Activated CD4-positive, alpha-beta T cell treated with anti-CD3 and anti-CD28 coated beads, Interleukin-2, amount 10 ng/mL, durations not matched to agents 7 days and 5 days (primary cell): ENCODE data around the gene CEACAM6. TPM values are rescaled to one million over a fixed set of nuclear protein-coding genes. Genes with fewer than 3 reads are reported as not detected.

Source experiments
- CTCF ChIA-PET: fragments of 350-600 bp; sonication (Branson Sonifier 250); formaldehyde crosslinking; loops from one replicate; lab custom pipeline; 2021; ENCODE audit warnings: antibody characterized with exemption; lab: Charles Lee
- POLR2A ChIA-PET: fragments of 350-600 bp; sonication (Branson Sonifier 250); formaldehyde crosslinking; loops from one replicate; lab custom pipeline; 2021; ENCODE audit warnings: antibody characterized with exemption; lab: Charles Lee
- DNase-seq: peaks from one replicate; pipeline ENCODE4 v3.0.0-alpha.2; 2020
- H3K27ac Mint-ChIP-seq: one replicate; pipeline ENCODE4 v1.8.0; 2021; ENCODE audit warnings: mild to moderate bottlenecking, moderate library complexity, mixed read lengths
- H3K27me3 Mint-ChIP-seq: one replicate; pipeline ENCODE4 v1.8.0; 2021; ENCODE audit warnings: mixed read lengths
- H3K36me3 Mint-ChIP-seq: one replicate; pipeline ENCODE4 v1.8.0; 2021; ENCODE audit warnings: low read depth, mixed read lengths
- H3K4me1 Mint-ChIP-seq: one replicate; pipeline ENCODE4 v1.8.0; 2021; ENCODE audit warnings: mixed read lengths
- H3K4me3 Mint-ChIP-seq: one replicate; pipeline ENCODE4 v1.8.0; 2021; ENCODE audit warnings: mild to moderate bottlenecking, moderate library complexity, mixed read lengths
- H3K9me3 Mint-ChIP-seq: one replicate; pipeline ENCODE4 v1.8.0; 2021; ENCODE audit warnings: mixed read lengths
- total RNA-seq, 2 experiments: library from RNA; stranded (reverse); gene quantifications; one replicate each; pipeline ENCODE4 v1.2.3, GENCODE V29; 2021

CEACAM6 gene
- total RNA-seq, 2 experiments from 2014 or later = not detected

DNA sequence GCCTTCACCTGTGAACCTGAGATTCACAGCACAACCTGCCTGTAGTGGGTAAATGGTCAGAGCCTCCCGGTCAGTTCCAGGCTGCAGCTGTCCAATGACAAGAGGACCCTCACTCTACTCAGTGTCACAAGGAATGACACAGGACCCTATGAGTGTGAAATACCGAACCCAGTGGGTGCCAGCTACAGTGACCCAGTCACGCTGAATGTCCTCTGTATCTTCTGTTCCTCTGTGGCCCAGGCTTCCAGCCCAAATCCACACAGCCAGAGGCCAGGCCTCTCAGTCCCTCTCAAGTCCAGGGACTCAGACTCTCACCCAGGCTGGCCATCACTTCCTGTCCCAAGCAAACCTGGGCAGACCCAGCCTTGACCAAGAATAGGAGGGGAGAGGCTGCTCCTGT lies 51.8 kb downstream of the CEACAM6 start:
- Mint-ChIP-seq H3K27ac (no peak overlapping the region), H3K9me3 (no peaks in the 10 kb centered on the region), H3K4me1 (peaks cover 17% of the 10 kb centered on the region), H3K27me3 (peaks cover 9% of the 10 kb centered on the region), H3K36me3 (no peaks in the 10 kb centered on the region), H3K4me3 (no peak overlapping the region)
- POLR2A ChIA-PET = no interaction called here
- DNase-seq = no peak
- CTCF ChIA-PET = interaction anchor here (0.7 to 1.0 kb wide), 2 partner anchors 12 to 14 kb away, joined by 3 to 4 read pairs; no protein-coding TSS in a partner anchor

DNA sequence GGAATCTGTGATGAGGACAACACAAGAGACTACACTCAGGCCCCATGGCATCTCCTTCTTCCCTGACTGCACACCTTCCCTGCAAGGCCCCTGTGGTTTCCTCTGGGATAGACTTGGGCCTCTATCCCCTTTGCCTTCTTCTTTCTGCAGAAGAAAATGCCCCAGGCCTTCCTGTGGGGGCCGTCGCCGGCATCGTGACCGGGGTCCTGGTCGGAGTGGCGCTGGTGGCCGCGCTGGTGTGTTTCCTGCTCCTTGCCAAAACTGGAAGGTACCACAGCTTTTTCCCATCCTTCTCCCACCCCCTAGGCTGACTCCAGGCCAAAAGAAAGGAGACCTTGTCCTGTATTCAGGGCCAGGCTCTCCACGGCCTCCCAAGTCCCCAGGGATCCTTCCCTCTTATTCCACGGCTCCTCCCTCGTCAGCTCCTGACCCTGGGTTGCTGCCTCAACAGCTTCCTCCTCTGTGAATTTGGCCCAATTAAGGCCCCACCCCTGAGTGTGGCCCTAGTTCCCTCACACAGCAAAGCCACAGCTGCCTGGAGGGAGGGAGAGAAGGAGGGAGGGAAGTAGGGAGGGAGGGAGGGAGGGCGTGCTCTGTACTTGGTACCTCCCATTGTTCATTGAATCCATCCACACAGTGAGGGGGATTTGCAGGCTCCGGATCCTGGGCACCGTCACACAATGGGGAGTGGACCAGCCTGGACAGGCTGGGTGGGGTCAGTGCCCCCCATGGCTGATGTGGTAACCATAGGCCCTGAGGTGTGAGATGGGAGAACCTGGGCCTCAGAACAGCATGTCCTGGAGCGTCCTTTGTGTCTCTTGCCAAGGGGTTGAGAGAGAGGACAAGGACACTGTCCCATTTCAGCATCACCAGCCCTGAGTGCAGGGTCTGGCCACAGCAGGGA lies 53.6 kb downstream of the CEACAM6 start:
- no peaks in the 10 kb centered on the region for H3K9me3 Mint-ChIP-seq
- no peak overlapping the region for H3K4me3 Mint-ChIP-seq
- peaks cover 10% of the 10 kb centered on the region for H3K4me1 Mint-ChIP-seq
- ChIA-PET POLR2A (no interaction called here), CTCF (no interaction called here)
- H3K36me3 Mint-ChIP-seq = no peaks in the 10 kb centered on the region
- H3K27me3 Mint-ChIP-seq = peaks cover 7% of the 10 kb centered on the region
- H3K27ac Mint-ChIP-seq = no peak overlapping the region
- DNase-seq = no peak

DNA sequence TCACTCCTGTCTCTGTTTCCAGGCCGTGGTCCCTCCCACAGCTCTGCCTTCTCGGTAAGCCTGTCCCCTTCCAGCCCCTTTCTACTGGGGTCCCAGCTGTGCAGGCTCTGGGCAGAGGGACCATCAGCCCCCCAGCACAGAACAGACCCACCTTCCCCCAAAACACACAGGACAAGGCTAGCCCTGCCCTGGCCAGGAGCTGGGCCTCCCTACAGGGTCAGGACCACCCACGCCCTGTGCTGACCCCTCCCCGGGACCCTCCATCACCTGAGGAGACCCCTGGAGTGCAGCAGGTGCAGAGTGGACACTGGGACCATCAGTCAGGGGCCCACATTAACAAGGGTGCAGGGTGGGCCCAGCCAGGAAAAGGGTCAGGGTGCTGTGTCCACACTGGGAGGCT lies 55.0 kb downstream of the CEACAM6 start:
- DNase-seq = no peak
- Mint-ChIP-seq H3K27ac (no peak overlapping the region), H3K4me1 (peaks cover 9% of the 10 kb centered on the region), H3K9me3 (no peaks in the 10 kb centered on the region), H3K27me3 (peaks cover 7% of the 10 kb centered on the region), H3K4me3 (no peak overlapping the region), H3K36me3 (no peaks in the 10 kb centered on the region)
- ChIA-PET POLR2A (no interaction called here), CTCF (interaction anchor here (1.6 kb wide), 1 partner anchor 57 kb away, joined by 5 read pairs; no protein-coding TSS in a partner anchor)

DNA sequence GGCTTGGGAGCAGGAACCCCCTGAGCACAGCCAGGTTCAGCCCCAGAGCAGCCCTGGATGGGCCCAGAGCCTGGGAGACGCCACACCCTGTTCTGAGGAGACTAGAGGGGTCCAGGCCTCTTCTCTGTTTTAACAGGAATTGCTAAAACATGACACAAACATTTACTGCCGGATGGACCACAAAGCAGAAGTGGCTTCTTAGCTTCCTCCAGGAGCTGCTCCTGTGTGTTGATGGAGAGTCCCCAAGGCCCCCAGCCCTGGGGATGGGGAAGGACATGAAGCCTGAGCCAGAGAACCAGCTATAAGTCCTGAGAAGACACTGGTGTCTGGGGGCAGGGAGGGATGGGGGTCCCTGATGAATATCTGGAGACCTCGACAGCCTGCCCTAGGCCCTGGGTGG lies 55.7 kb downstream of the CEACAM6 start:
- CTCF ChIA-PET = interaction anchor here (1.6 to 2.1 kb wide), 2 partner anchors 16 to 57 kb away, joined by 5 to 6 read pairs; no protein-coding TSS in a partner anchor
- no peak overlapping the region for H3K4me3 Mint-ChIP-seq
- no peaks in the 10 kb centered on the region for H3K9me3 Mint-ChIP-seq

DNA sequence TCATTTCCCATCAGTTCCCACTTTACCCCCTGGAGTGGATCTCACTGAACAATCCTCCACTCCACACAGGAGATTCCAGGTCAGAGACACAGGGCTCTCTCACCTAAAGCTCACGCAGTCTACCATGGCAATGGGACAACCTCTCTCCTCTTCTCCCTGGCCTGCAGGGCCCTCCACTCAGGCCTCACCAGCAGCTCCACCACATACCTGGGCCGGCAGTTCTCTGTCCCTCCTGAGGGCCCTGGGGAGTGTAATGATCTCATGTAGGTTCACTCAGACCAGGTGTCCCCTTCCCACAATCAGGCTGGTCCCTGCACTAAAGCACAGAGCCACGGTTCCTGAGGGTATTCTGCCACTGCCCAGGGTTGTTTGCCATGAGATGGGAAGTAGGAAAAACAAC lies 56.7 kb downstream of the CEACAM6 start:
- ChIA-PET POLR2A (no interaction called here), CTCF (interaction anchor here (1.6 to 2.1 kb wide), 2 partner anchors 17 to 58 kb away, joined by 5 to 6 read pairs; no protein-coding TSS in a partner anchor)
- Mint-ChIP-seq H3K4me1 (peaks cover 9% of the 10 kb centered on the region), H3K27me3 (peaks cover 7% of the 10 kb centered on the region), H3K4me3 (no peak overlapping the region), H3K9me3 (no peaks in the 10 kb centered on the region), H3K27ac (no peak overlapping the region), H3K36me3 (no peaks in the 10 kb centered on the region)
- DNase-seq = no peak

More for the DNA sequence above, 55.7 kb downstream of the CEACAM6 start:
- Mint-ChIP-seq H3K36me3 (no peaks in the 10 kb centered on the region), H3K27me3 (peaks cover 7% of the 10 kb centered on the region), H3K27ac (no peak overlapping the region), H3K4me1 (peaks cover 9% of the 10 kb centered on the region)
- POLR2A ChIA-PET = no interaction called here
- DNase-seq = no peak

DNA sequence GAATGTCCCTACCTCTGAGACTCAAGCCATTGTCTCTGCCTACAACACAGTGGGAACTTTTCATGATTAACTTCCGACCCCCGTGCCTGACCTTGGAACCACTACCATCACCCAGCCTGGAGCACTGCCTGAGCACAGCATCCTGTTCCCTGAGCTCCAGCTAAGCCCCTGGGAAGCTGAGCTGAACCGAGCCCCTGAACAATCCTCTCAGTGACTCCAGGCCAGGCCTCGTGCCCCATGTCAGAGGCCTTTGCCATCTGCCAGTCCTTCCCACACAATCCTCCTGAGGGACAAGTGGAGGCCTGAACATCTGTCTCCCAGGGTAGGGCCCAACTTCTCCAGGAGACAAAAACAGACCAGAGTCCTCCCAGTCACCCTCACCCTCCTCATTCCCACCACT lies 58.6 kb downstream of the CEACAM6 start:
- POLR2A ChIA-PET = no interaction called here
- H3K27me3 Mint-ChIP-seq = peaks cover 2% of the 10 kb centered on the region
- no peaks in the 10 kb centered on the region for H3K36me3 Mint-ChIP-seq
- H3K4me1 Mint-ChIP-seq = peaks cover 9% of the 10 kb centered on the region
- H3K9me3 Mint-ChIP-seq = no peaks in the 10 kb centered on the region
- no peak overlapping the region for H3K4me3 Mint-ChIP-seq
- DNase-seq = no peak
- no peak overlapping the region for H3K27ac Mint-ChIP-seq
- CTCF ChIA-PET = no interaction called here

DNA sequence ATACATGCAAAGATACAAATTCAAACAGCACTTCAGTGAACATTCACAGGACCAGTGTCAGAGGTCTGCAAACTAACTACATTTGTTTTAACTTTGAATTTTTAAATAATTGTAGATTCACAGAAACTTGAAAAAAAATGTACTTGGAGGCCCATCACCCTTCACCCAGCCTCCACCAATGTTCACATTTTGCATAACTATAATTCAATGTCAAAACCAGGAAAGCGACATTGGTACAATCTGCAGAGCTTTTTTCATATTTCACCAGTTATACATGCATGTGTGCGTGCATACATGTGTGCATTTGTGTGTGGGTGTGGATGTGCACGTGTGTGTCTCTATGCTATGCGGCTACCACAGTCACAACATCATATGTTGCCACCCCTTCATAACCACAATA lies 60.0 kb downstream of the CEACAM6 start:
- DNase-seq = no peak
- no peaks in the 10 kb centered on the region for H3K36me3 Mint-ChIP-seq
- POLR2A ChIA-PET = no interaction called here
- no peak overlapping the region for H3K4me3 Mint-ChIP-seq
- no peak overlapping the region for H3K27ac Mint-ChIP-seq
- H3K27me3 Mint-ChIP-seq = no peaks in the 10 kb centered on the region
- H3K9me3 Mint-ChIP-seq = no peaks in the 10 kb centered on the region
- peaks cover 9% of the 10 kb centered on the region for H3K4me1 Mint-ChIP-seq
- CTCF ChIA-PET = interaction anchor here (1.0 kb wide), 1 partner anchor 24 kb away, joined by 6 read pairs; no protein-coding TSS in a partner anchor

DNA sequence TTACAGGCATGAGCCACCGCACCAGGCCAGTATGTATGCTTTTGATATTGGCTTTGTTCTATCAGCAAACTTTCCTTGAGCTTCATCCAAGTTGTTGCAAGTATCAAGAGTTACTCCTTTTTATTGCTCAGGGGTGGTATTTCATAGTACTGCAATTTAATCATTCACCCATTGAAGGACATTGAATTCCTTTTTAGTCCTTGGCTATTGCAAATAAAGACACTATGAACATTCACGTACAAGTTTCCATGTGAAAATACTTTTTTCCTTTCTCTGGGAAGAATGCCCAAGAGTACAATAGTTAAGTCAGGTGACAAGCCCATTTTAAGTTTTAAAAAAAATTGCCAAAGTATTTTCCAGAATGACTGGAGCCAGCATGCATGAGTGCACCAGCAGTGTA lies 61.4 kb downstream of the CEACAM6 start:
- no peaks in the 10 kb centered on the region for H3K9me3 Mint-ChIP-seq
- DNase-seq = no peak
- no peaks in the 10 kb centered on the region for H3K36me3 Mint-ChIP-seq
- no peak overlapping the region for H3K27ac Mint-ChIP-seq
- H3K4me1 Mint-ChIP-seq = peaks cover 9% of the 10 kb centered on the region
- H3K27me3 Mint-ChIP-seq = peaks cover 9% of the 10 kb centered on the region
- ChIA-PET POLR2A (no interaction called here), CTCF (interaction anchor here (1.0 kb wide), 1 partner anchor 24 kb away, joined by 3 read pairs; no protein-coding TSS in a partner anchor)
- no peak overlapping the region for H3K4me3 Mint-ChIP-seq

DNA sequence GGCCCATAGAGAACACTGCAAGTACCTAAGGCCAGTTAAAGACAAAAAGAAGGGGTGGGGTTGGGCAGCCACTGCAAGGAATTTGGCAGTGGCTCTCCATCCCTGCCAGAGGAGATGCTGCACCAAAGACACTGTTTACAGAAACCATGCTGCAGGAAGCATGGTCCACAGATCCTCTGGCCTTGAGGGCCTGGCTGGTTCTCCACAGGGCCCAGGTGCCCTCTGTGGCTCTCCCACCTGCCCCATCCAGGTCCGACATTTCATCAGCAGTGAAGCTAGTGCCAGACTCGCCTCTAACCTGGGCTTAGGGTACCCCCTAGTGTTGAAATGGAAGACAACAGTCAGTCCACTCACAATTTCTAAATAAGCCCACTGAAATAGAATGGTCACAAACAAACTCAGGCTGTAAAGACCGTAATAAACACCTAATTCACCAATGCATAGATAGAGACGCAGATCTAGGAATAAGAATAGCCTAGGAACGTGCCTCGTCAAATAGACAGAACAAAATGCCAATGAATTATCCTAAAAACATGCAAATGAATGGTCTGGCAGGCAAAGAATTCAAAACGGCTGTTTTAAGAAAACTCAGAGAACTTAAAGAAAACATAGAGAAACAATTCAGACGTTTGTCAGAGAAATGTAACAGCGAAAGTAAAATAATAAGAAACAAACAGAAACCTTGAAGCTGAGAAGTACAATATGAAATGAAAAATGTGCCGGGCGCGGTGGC lies 65.8 kb downstream of the CEACAM6 start:
- H3K4me3 Mint-ChIP-seq = no peak overlapping the region
- ChIA-PET POLR2A (no interaction called here), CTCF (interaction anchor here (0.6 to 1.5 kb wide), 9 partner anchors 19 to 1216 kb away, joined by 3 to 10 read pairs (median 4); partner anchors contain the start of gene CEACAM3)
- H3K27me3 Mint-ChIP-seq = peaks cover 28% of the 10 kb centered on the region
- H3K4me1 Mint-ChIP-seq = no peaks in the 10 kb centered on the region
- peak; percentile 66 for DNase-seq
- H3K9me3 Mint-ChIP-seq = no peaks in the 10 kb centered on the region
- H3K27ac Mint-ChIP-seq = no peak overlapping the region
- no peaks in the 10 kb centered on the region for H3K36me3 Mint-ChIP-seq

Other genes starting within 250 kb of the CEACAM6 start
- 10 to 100 TPM; 72.0 to 78.3 TPM for gene CEACAM21, start 179.4 kb upstream of the CEACAM6 start, total RNA-seq
- gene CEACAM4, start 128.5 kb upstream of the CEACAM6 start, total RNA-seq = not detected
- gene CEACAM7, start 67.3 kb upstream of the CEACAM6 start, total RNA-seq = not detected
- not detected for gene CEACAM5, start 46.9 kb upstream of the CEACAM6 start, total RNA-seq
- gene CEACAM3, start 41.1 kb downstream of the CEACAM6 start, total RNA-seq = not detected
- not detected for gene LYPD4, start 89.2 kb downstream of the CEACAM6 start, total RNA-seq
- gene DMRTC2, start 89.5 kb downstream of the CEACAM6 start, total RNA-seq = not detected
- 1,000 to 10,000 TPM; 2,679 to 3,011 TPM for gene RPS19, start 104.7 kb downstream of the CEACAM6 start, total RNA-seq
- 1 to 10 TPM; 2.9 to 4.7 TPM for gene CD79A, start 121.7 kb downstream of the CEACAM6 start, total RNA-seq
- 100 to 1,000 TPM; 663 to 761 TPM for gene ARHGEF1, start 127.7 kb downstream of the CEACAM6 start, total RNA-seq
- gene ERFL, start 172.9 kb downstream of the CEACAM6 start, total RNA-seq = 1 to 10 TPM; 1.5 to 1.6 TPM
- gene RABAC1, start 203.8 kb downstream of the CEACAM6 start, total RNA-seq = 10 to 100 TPM; 67.4 to 74.0 TPM
- 1 to 10 TPM; 1.9 to 2.0 TPM for gene ATP1A3, start 238.7 kb downstream of the CEACAM6 start, total RNA-seq